ENCODE measurements around the gene PKD1L1.
"Not testable (repeated sequence)": the region's sequence is repeated elsewhere in the genome, so short reads cannot be mapped to it uniquely, and the experiment has no call there.

PKD1L1 gene

DNA sequence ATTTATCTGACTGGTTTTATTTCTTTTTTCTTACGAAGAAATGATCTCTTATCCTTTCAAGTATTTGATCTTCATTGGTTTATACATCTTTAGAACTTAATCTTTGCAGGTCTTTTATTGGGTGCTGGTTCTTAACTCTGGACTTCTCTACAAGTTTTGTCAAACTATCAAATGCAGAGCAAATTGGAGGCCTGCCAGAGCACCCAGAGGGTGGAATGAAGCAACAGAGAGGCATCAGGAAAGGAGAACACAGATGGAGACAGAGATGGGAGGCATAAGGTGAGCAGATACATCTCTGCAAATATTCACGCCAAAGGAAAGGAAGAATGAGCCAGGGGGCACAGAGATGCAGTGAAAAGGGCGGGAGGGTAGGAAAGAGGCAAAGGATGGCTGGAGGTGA lies 130.3 kb downstream of the PKD1L1 start:
- DNase-seq (ENCODE audit: low read depth in 2 of 2), result no peak

- no peak for DNase-seq (ENCODE audit: low read depth in 2 of 2)
These were observed 131.6 kb downstream of the PKD1L1 start for GRCh38 chr7:47816647-47817046.

- DNase-seq (ENCODE audit: low read depth in 2 of 2), result no peak
These were observed 132.4 kb downstream of the PKD1L1 start for GRCh38 chr7:47815867-47816266.

DNA sequence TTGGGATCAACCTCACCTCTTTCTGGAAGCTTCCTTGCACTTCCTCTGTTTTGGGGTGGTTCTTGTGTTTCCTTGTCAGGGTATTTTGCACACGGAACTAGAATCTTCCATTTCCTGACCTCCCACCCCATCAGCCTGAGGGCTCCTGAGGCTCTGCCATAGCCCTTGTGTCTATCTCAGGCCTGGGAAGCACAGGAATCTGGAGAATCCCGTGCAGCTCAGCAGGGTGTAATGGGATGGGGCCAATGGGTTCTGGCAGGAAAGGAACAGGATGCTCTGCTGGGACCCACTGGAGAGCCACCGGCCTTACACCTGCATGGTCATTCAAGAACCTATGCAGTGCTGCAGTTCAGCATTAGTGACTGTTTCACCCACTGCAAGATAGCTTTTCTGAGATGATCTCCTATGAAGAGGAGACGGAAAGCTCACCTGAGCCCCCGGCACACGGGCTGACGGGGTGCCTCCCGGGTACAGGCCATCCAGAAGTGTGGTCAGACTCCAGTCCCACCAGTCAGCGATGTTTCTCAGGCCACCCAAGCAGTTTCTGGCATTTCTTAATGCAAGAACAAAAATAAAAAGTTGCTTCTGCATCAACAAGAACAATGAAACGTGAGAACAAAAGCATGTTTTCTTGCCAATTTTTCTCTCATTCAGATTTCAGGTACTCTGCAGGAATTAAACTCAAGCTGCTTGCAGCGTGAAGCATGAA lies 133.2 kb downstream of the PKD1L1 start:
- DNase-seq (ENCODE audit: low read depth in 2 of 2), result no peak

- no peak for DNase-seq (ENCODE audit: low read depth in 2 of 2)
These were observed 134.5 kb downstream of the PKD1L1 start for GRCh38 chr7:47813620-47814260.

DNA sequence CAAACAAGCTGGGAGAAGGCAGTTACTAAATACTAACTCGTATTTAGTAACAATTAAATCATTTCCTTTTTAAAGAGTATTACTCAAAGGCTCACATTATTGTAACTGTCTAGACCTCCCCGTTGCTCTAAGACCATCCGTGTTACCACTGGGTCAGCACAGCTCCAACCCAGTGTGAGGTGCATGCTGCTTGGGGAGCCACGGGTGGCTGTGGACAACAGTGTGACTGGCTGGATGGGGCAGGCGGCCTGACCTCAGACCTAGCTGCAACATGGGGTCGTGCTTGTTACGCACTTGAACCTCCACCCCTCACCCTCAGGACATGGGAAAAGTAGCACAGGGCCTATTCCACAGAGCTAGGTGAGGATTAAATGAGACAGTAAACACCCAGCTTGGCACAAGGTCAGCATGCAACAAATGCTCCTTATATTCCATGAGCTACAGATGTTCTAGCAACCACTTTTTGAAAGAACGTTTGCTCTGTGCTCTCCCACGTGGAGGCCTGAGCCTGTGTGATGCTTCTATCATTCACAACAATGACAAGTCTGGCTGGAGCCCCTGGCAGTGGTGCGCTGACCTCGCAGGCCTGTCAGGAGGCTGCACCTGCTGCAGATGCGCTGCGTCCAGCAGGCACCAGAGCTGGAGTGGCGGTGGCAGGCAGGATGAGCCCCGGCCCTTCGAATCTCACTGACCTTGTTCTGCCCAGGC lies 135.7 kb downstream of the PKD1L1 start:
- DNase-seq (ENCODE audit: low read depth in 2 of 2), result no peak

- DNase-seq (ENCODE audit: low read depth in 2 of 2), result no peak
These were observed 136.5 kb downstream of the PKD1L1 start for GRCh38 chr7:47811632-47812380.

DNA sequence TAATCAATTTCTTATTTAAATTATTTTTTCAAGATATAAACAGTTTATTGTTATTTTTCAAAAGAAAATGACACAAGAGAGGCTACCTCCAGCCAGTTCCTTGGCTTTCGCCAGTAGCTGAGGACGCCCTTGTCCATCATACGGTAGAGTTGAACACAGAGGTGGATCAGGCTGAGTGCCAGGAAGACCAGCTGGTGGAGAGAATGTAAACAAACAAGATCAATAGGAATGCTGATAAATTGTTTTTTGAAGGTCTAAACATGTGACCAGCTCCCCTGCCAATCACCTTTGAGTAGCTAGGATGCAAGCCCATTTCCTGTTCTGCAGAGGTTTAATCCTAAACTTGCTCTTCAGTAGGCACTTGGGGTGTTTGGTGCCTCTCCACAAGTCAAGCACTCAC lies 138.9 kb downstream of the PKD1L1 start:
- DNase-seq (ENCODE audit: low read depth in 2 of 2), result no peak

DNA sequence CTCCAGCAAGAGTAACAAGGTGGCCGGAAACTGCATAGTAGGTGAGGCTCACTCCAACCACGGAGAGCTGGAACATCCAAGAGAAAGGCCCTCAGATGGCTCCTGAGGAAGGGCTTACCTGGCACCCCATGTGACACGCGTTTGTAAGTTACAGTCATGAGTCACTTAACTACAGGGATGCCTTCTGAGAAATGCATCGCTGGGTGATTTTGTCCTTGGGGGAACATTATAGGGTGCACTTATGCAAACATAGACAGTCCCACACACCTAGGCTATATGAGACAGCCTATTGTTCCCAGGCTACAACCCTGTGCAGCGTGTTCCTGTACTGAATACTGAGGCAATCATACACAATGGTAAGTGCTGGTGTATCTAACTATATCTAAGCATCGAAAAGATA lies 139.9 kb downstream of the PKD1L1 start:
- no peak for DNase-seq (ENCODE audit: low read depth in 2 of 2)

DNA sequence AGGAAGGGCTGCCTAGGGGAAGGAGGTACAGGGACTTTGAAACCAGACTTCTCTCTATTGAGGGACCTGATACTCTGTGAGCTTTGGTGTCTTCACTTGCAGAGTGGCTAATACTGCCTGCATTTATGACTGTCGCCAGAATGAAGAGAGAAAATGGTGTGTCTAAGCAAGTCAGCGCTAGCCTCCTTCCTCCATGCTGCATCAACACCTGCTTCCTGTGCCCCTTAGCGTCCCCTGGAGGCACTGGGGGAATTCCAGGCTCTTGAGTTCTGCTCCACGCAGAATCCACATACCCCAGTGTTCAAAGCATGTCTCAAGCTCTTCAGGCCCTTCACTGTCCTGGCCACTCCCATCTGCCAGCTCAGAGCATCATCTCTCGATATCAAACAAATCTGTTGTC lies 140.5 kb downstream of the PKD1L1 start:
- no peak for DNase-seq (ENCODE audit: low read depth in 2 of 2)

DNA sequence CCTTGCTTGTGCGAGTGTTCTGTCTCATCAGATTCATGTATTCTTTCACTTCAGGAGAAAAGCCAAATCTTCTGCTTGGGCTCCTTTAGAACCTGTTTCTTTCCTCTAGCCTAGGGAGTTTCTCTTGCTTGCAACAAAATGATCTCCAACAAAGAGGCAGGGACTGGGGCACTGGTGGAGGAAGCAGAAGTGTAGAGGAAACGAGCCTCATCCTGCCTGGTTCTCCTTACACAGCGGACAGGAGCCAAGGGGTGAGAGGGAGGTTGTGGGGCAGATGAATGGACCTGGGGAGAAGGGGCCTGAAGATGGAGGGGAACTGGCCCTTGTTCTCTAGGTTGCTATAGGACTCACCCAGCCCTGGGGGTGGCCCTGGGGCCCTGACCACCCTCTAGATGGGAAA lies 141.1 kb downstream of the PKD1L1 start:
- DNase-seq (ENCODE audit: low read depth in 2 of 2), result no peak

DNA sequence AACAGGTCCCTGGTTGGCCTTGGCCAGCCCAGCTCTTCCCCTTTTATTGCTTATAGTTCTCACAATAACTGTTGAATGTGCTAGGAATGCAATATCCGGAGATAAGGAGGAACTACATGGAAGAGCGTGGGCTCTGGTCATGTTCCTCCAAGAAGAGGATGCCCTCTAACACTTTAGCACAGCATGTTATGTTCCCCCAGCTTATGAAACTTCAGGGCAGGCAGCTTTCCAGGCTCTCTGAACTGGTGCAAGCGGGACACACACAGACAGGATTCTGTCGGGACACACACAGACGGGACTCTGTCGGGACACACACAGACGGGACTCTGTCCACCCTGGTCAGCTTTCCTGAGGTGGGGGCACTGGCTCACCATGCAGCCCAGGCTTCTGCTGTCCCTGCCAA lies 141.6 kb downstream of the PKD1L1 start:
- no peak for DNase-seq (ENCODE audit: low read depth in 2 of 2)

DNA sequence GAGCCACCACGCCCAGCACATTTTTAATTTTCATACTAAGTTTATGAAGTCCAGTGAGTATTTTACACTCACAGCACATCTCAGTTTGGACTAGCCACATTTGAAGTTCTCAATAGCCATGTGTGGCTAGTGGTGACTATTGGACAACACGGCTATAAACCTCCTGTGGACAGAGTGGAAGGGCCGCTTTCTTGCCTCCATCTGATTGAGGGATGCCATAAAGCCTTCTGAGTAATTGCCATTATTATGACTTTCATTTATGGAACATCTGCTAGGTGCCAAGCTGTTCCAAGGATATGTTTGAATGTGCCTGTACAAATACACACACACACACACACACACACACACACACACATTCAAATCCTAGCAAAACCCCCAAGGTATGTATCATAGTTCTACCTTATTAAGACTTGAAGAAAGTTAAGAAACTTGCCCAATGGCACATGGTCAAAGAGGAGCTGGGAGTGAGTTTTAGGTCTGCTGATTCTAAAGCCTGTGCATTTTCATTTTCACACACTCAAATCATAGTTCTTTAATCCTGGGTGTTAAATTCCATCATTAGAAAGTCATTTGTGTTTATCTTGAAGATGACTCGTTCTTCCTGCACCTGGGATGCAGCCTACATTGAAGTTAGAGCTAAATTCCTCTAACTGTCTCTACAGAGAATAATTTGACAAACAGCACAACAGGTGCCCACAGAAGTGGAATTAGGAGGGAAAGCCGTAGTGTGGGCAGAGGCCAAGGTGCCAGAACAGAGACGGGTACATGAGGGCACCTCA lies 143.3 kb downstream of the PKD1L1 start:
- no peak for DNase-seq (ENCODE audit: low read depth in 2 of 2)

DNA sequence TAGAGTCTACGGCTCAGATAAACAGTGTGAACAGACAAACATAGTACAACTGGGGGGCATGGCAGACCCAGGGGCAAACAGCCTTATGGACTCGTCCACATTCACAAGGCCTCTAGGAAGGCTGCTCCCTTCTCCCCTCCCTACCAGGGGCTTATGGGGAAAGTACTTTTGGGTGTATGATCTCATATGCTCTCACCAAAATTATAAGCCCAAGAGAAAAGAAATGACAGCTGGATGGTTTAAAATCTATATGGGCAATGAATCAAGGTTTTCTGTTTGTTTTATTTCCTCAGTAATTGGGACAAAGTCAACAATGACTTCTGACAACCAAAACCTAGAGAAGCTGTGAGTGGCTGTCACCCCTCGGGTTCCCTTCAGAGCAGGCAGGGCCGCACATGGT lies 144.4 kb downstream of the PKD1L1 start:
- no peak for DNase-seq (ENCODE audit: low read depth in 2 of 2)

DNA sequence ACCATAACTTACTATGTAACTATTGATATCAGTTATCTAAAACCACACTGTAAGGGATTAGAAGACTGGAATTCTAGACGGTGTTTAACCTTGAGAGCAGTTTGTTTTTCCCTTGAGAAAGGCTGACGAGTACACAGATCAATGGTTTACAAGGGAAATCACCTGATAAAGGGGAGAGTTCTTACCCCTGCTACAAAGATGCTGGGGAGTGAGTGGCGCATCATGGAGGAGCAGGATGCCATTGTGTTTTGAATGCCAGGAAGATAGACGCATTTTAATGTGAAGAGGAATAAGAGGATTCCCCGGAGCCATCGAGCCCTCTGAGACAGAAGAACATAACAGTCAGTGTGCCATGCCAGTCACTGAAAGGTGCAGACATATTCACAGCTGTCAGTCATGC lies 145.2 kb downstream of the PKD1L1 start:
- DNase-seq (ENCODE audit: low read depth in 2 of 2), result no peak

- no peak for DNase-seq (ENCODE audit: low read depth in 2 of 2)
These were observed 146.8 kb downstream of the PKD1L1 start for GRCh38 chr7:47801423-47801822.

DNA sequence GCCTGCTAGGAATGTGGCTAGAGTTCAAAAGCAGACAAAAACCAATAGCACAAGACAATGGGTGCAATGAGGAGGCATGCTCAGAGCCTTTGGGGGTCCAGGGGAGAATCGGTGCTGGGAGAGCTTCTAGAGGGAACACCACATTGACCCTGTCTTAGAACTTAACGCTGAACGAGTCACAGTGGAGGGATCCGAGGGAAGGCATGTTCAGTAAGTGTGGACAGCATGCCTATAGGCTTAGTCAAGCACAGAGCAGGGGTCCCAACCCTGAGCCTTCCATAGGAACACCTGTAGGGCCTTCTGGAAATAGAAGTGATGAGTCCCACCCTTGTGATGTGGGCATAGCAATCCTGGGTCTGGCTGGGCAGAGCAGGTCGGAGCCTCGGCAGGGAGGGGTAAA lies 148.7 kb downstream of the PKD1L1 start:
- no peak for DNase-seq (ENCODE audit: low read depth in 2 of 2)

- DNase-seq (ENCODE audit: low read depth in 2 of 2), result no peak
These were observed 151.9 kb downstream of the PKD1L1 start for GRCh38 chr7:47796347-47796746.

DNA sequence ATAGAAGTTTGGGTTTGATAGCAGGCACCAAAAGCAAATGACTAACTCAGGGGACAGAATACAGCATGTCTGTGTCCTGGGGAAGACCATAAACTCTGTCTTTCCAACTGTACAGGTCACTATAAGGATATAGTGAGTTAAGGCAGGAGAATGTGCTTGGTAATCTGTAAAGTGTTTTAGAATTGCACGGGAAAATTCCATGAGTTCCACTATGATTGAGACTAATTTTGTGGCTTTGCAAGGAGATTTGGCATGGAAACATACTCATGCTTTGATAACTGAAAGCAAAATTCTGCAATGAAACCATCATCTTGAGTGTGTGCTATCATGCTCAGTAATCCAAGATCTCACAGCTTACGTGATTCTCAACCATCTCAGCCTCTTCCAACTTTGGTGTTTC lies 152.6 kb downstream of the PKD1L1 start:
- DNase-seq (ENCODE audit: low read depth in 2 of 2), result no peak

- not testable (repeated sequence) for DNase-seq (ENCODE audit: low read depth in 2 of 2)
These were observed 153.1 kb downstream of the PKD1L1 start for GRCh38 chr7:47795126-47795525.

DNA sequence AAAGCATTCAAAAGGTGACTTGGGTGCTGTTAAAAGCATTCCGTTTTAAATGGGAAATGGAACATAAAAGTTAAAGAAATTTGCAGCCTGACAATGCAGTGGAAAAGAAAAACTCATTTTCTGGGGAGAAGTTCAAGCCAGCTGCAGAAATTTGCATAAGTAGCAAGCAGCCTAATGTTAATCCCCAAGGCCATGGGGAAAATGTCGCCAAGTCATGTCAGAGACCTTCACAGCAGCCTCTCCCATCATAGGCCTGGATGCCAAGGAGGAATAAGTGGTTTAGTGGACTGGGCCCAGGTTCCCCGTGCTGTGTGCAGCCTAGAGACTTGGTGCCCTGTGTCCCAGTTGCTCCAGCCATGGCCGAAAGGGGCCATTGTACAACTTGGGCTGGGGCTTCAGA lies 154.2 kb downstream of the PKD1L1 start:
- no peak for DNase-seq (ENCODE audit: low read depth in 2 of 2)

- not testable (repeated sequence) for DNase-seq (ENCODE audit: low read depth in 2 of 2)
These were observed 155.1 kb downstream of the PKD1L1 start for GRCh38 chr7:47793186-47793585.
